Mesodermal cell (in vitro differentiated cells): ENCODE results near the gene RDX.
"Not testable (repeated sequence)": the region's sequence is repeated elsewhere in the genome, so short reads cannot be mapped to it uniquely, and the experiment has no call there.

Experiments
- H3K27ac ChIP-seq: 2 replicates; pipeline ENCODE4 v1.7.0; 2013; ENCODE audit warnings: mild to moderate bottlenecking, low read depth, low read length, moderate library complexity; ENCODE audit not compliant: severe bottlenecking
- H3K36me3 ChIP-seq: 2 replicates; pipeline ENCODE4 v1.7.1; 2013; ENCODE audit warnings: mild to moderate bottlenecking, low read length, moderate library complexity; ENCODE audit not compliant: control insufficient read depth, insufficient read depth
- H3K4me1 ChIP-seq: one replicate; pipeline ENCODE4 v1.7.1; 2013; ENCODE audit warnings: mild to moderate bottlenecking, low read length; ENCODE audit not compliant: insufficient read depth, control insufficient read depth, poor library complexity, severe bottlenecking
- H3K4me3 ChIP-seq: 2 replicates; pipeline ENCODE4 v1.7.0; 2013; ENCODE audit warnings: low read length, control low read depth, mild to moderate bottlenecking; ENCODE audit not compliant: insufficient read depth, poor library complexity, severe bottlenecking; ENCODE audit errors: extremely low read depth
- H3K9me3 ChIP-seq: 2 replicates; pipeline ENCODE4 v1.7.1; 2013; ENCODE audit warnings: mild to moderate bottlenecking, low read length, moderate library complexity; ENCODE audit not compliant: control insufficient read depth
- WGBS, 2 experiments: methylation state at CpG; one replicate each; pipeline ENCODE4 v1.1.5; 2013; ENCODE audit warnings: missing lambda C conversion rate in 2 of 2; ENCODE audit not compliant: insufficient coverage in 2 of 2; 5-methylcytosine and 5-hydroxymethylcytosine counted together

The RDX gene

GRCh38 chr11:110327508-110327907 is 31.1 kb upstream of the RDX start:
- no peaks in the 10 kb centered on the region for H3K9me3 ChIP-seq
- peaks cover 6% of the 10 kb centered on the region for H3K4me1 ChIP-seq
- no peak overlapping the region for H3K27ac ChIP-seq
- H3K4me3 ChIP-seq: no peak overlapping the region
- WGBS, 2 experiments: 100% methylated on average over 1 of the region's 3 CpGs
- no peaks in the 10 kb centered on the region for H3K36me3 ChIP-seq

GRCh38 chr11:110323786-110324185 is 27.4 kb upstream of the RDX start:
- no peak overlapping the region for H3K4me3 ChIP-seq
- 96% methylated on average over 3 of the region's 4 CpGs for WGBS, 2 experiments
- H3K4me1 ChIP-seq: peaks cover 9% of the 10 kb centered on the region
- H3K27ac ChIP-seq: no peak overlapping the region
- H3K36me3 ChIP-seq: no peaks in the 10 kb centered on the region
- no peaks in the 10 kb centered on the region for H3K9me3 ChIP-seq

GRCh38 chr11:110319501-110319900 is 23.1 kb upstream of the RDX start:
- Histone ChIP-seq H3K4me1 (peaks cover 17% of the 10 kb centered on the region), H3K9me3 (no peaks in the 10 kb centered on the region), H3K27ac (peak overlapping the region; percentile 30), H3K4me3 (no peak overlapping the region), H3K36me3 (no peaks in the 10 kb centered on the region)
- no CpG with 5 or more reads among the region's 3 CpGs for WGBS, 2 experiments

- H3K4me3 ChIP-seq: no peak overlapping the region
- peaks cover 17% of the 10 kb centered on the region for H3K4me1 ChIP-seq
- WGBS, 2 experiments: 80 to 88% methylated on average over 1 of the region's 1 CpG
- H3K27ac ChIP-seq: peak overlapping the region; percentile 30
- H3K9me3 ChIP-seq: no peaks in the 10 kb centered on the region
- H3K36me3 ChIP-seq: no peaks in the 10 kb centered on the region
Observed at GRCh38 chr11:110318638-110319404, 22.4 kb upstream of the RDX start.

GRCh38 chr11:110317516-110317932 is 21.1 kb upstream of the RDX start:
- Histone ChIP-seq H3K4me3 (no peak overlapping the region), H3K4me1 (peaks cover 17% of the 10 kb centered on the region), H3K9me3 (no peaks in the 10 kb centered on the region), H3K36me3 (no peaks in the 10 kb centered on the region), H3K27ac (peak overlapping the region; percentile 41)
- 44 to 51% methylated on average over 2 of the region's 3 CpGs for WGBS, 2 experiments

GRCh38 chr11:110314366-110315095 is 18.1 kb upstream of the RDX start:
- WGBS, 2 experiments: 73 to 93% methylated on average over 6 to 8 of the region's 9 CpGs
- Histone ChIP-seq H3K4me3 (no peak overlapping the region), H3K27ac (no peak overlapping the region), H3K4me1 (peaks cover 25% of the 10 kb centered on the region), H3K36me3 (no peaks in the 10 kb centered on the region), H3K9me3 (no peaks in the 10 kb centered on the region)

GRCh38 chr11:110312670-110313069 is 16.3 kb upstream of the RDX start:
- Histone ChIP-seq H3K9me3 (no peaks in the 10 kb centered on the region), H3K36me3 (no peaks in the 10 kb centered on the region), H3K4me3 (no peak overlapping the region), H3K4me1 (peaks cover 15% of the 10 kb centered on the region), H3K27ac (no peak overlapping the region)

GRCh38 chr11:110311783-110312579 is 15.6 kb upstream of the RDX start:
- Histone ChIP-seq H3K36me3 (no peaks in the 10 kb centered on the region), H3K9me3 (no peaks in the 10 kb centered on the region), H3K4me3 (no peak overlapping the region), H3K27ac (no peak overlapping the region), H3K4me1 (peaks cover 11% of the 10 kb centered on the region)
- 68 to 84% methylated on average over 2 to 3 of the region's 3 CpGs for WGBS, 2 experiments

- Histone ChIP-seq H3K36me3 (no peaks in the 10 kb centered on the region), H3K4me3 (no peak overlapping the region), H3K27ac (peak overlapping the region; percentile 16), H3K4me1 (peaks cover 11% of the 10 kb centered on the region), H3K9me3 (no peaks in the 10 kb centered on the region)
- 27 to 50% methylated on average over 2 to 3 of the region's 5 CpGs for WGBS, 2 experiments
Observed at GRCh38 chr11:110308071-110308470, 11.7 kb upstream of the RDX start.

- H3K4me1 ChIP-seq, H3K27ac ChIP-seq, H3K9me3 ChIP-seq, H3K4me3 ChIP-seq, H3K36me3 ChIP-seq: not testable (repeated sequence)
- 95% methylated on average over 3 of the region's 4 CpGs; no CpG with 5 or more reads in 1 of the 2 experiments for WGBS, 2 experiments
Observed at GRCh38 chr11:110306019-110306388, 9.6 kb upstream of the RDX start.
